Upper lobe of left lung (tissue), 6 donors: ENCODE data around the gene TSPEAR. TPM values are rescaled to one million over a fixed set of nuclear protein-coding genes. Genes with fewer than 3 reads are reported as not detected.
A peak's percentile ranks its signal among the peaks of the same experiment; 100 is the strongest.

ENCODE experiments used
- ATAC-seq, 2 donors: fragments of 200-7000 bp; cut with Tn5 transposase; one replicate each; pipeline ENCODE4 v1.9.1; 2022; ENCODE audit warnings: mild to moderate bottlenecking in 2 of 2, moderate library complexity in 2 of 2; ENCODE audit not compliant: low FRiP score in 2 of 2
- DNase-seq, 2 donors: peaks; one replicate each; pipeline ENCODE4 v3.0.0-alpha.2; 2019 to 2020
- H3K27ac ChIP-seq, 4 donors: fragments of 200-600 bp; sonication (generic); one replicate each; pipeline ENCODE4 v1.5.1; 2016 to 2019
- H3K27me3 ChIP-seq, 4 donors: fragments of 200-600 bp; sonication (generic); one replicate each; pipeline ENCODE4 v1.5.1; 2017 to 2019
- H3K36me3 ChIP-seq, 4 donors: fragments of 200-600 bp; sonication (generic); one replicate each; pipeline ENCODE4 v1.5.1; 2016 to 2019
- H3K4me1 ChIP-seq, 4 donors: fragments of 200-600 bp; sonication (generic); one replicate each; pipeline ENCODE4 v1.5.1; 2018 to 2019
- H3K4me3 ChIP-seq, 4 donors: fragments of 200-600 bp; sonication (generic); one replicate each; pipeline ENCODE4 v1.5.1; 2017 to 2019; ENCODE audit warnings: mild to moderate bottlenecking in 2 of 4, moderate library complexity in 1 of 4
- H3K9me3 ChIP-seq, 4 donors: fragments of 200-600 bp; sonication (generic); one replicate each; pipeline ENCODE4 v1.5.1; 2018 to 2019
- CTCF ChIP-seq, 6 experiments: fragments of 450-650 bp in 4 of 6; fragments of 200-600 bp in 2 of 6; sonication (generic) in 2 of 6; IDR thresholded peaks; one replicate each; pipeline ENCODE4 v1.5.1; 2016 to 2019; ENCODE audit warnings: antibody characterized with exemption in 6 of 6
- EP300 ChIP-seq, 4 donors: sonication (generic); formaldehyde crosslinking; IDR thresholded peaks; one replicate each; pipeline ENCODE4 v1.5.1; 2017; ENCODE audit warnings: antibody characterized with exemption in 4 of 4, control low read depth in 2 of 4
- POLR2A ChIP-seq, 4 donors: fragments of 450-650 bp; IDR thresholded peaks; one replicate each; pipeline ENCODE4 v1.5.1; 2016 to 2017; ENCODE audit warnings: antibody characterized with exemption in 4 of 4, mild to moderate bottlenecking in 2 of 4
- POLR2AphosphoS5 ChIP-seq, 2 donors: sonication (generic); formaldehyde crosslinking; IDR thresholded peaks; one replicate each; pipeline ENCODE4 v1.5.1; 2017; ENCODE audit warnings: antibody characterized with exemption in 2 of 2
- WGBS, 2 donors: methylation state at CpG; one replicate each; pipeline ENCODE4 v1.1.5; 2017 to 2018; 5-methylcytosine and 5-hydroxymethylcytosine counted together
- total RNA-seq, 6 donors: library from RNA; depleted of rRNA in 4 of 6; stranded (reverse); fragments of >200 nt in 4 of 6; gene quantifications; one replicate each; pipeline versions ENCODE4 v1.1.0 to v1.2.1, GENCODE V29; 2016 to 2021
- donor health status: DM: no; HTN: no; CAD: no; lungs with moderate emphysema.
- donor health status: DM: no; HTN: yes; CAD: no; lungs with severe emphysema.

TSPEAR gene
- total RNA-seq, 6 donors from 2014 or later: 0.14 to 0.17 TPM; not detected in 4

- Histone ChIP-seq H3K4me1 (peaks cover 0 to 43% (median 14%) of the 10 kb centered on the region in 4 donors), H3K36me3 (no peaks in the 10 kb centered on the region), H3K27ac (no peak overlapping the region), H3K27me3 (peaks cover 0 to 62% (median 37%) of the 10 kb centered on the region in 4 donors), H3K4me3 (no peak overlapping the region), H3K9me3 (peaks cover 0 to 7% (median 0%) of the 10 kb centered on the region in 4 donors)
- DNase-seq: no peak
- ATAC-seq: no peak
- WGBS, 2 donors: 8 to 21% methylated on average over 4 to 13 of the region's 17 CpGs
- no peak for TF ChIP-seq POLR2AphosphoS5 (IDR thresholded peaks at IDR 0.05)
- no peak for TF ChIP-seq EP300 (IDR thresholded peaks at IDR 0.05)
- TF ChIP-seq CTCF (IDR thresholded peaks at IDR 0.05): no peak
- no peak for TF ChIP-seq POLR2A (IDR thresholded peaks at IDR 0.05)
Measured at GRCh38 chr21:44710294-44710665, 1.1 kb downstream of the TSPEAR start.

GRCh38 chr21:44709426-44710293 is 1.7 kb downstream of the TSPEAR start:
- no peak overlapping the region for H3K4me3 ChIP-seq
- WGBS, 2 donors: 2 to 14% methylated on average over 23 to 36 of the region's 45 CpGs
- no peak overlapping the region for H3K27ac ChIP-seq
- peak in 1 of 2 donors; percentile 85 for DNase-seq
- H3K9me3 ChIP-seq: peaks cover 0 to 7% (median 0%) of the 10 kb centered on the region in 4 donors
- no peak for TF ChIP-seq CTCF (IDR thresholded peaks at IDR 0.05)
- TF ChIP-seq POLR2AphosphoS5 (IDR thresholded peaks at IDR 0.05): no peak
- no peak for TF ChIP-seq POLR2A (IDR thresholded peaks at IDR 0.05)
- no peak for TF ChIP-seq EP300 (IDR thresholded peaks at IDR 0.05)
- peaks cover 0 to 62% (median 37%) of the 10 kb centered on the region in 4 donors for H3K27me3 ChIP-seq
- no peaks in the 10 kb centered on the region for H3K36me3 ChIP-seq
- peak in 1 of 2 donors; percentile 27 for ATAC-seq
- H3K4me1 ChIP-seq: peaks cover 0 to 43% (median 14%) of the 10 kb centered on the region in 4 donors

- H3K27me3 ChIP-seq: peaks cover 0 to 63% (median 38%) of the 10 kb centered on the region in 4 donors
- H3K4me1 ChIP-seq: peaks cover 0 to 43% (median 14%) of the 10 kb centered on the region in 4 donors
- H3K36me3 ChIP-seq: no peaks in the 10 kb centered on the region
- DNase-seq (peak in 1 of 2 donors; percentile 42), ATAC-seq (no peak)
- H3K27ac ChIP-seq: no peak overlapping the region
- 2 to 17% methylated on average over 10 to 15 of the region's 25 CpGs for whole genome bisulfite sequencing, 2 donors
- TF ChIP-seq CTCF (IDR thresholded peaks at IDR 0.05): no peak
- no peak for TF ChIP-seq POLR2A (IDR thresholded peaks at IDR 0.05)
- TF ChIP-seq EP300 (IDR thresholded peaks at IDR 0.05): no peak
- TF ChIP-seq POLR2AphosphoS5 (IDR thresholded peaks at IDR 0.05): no peak
- no peak overlapping the region for H3K4me3 ChIP-seq
- H3K9me3 ChIP-seq: peaks cover 0 to 7% (median 0%) of the 10 kb centered on the region in 4 donors
Measured at GRCh38 chr21:44708866-44709425, 2.4 kb downstream of the TSPEAR start.

- Histone ChIP-seq H3K4me1 (peaks cover 0 to 43% (median 14%) of the 10 kb centered on the region in 4 donors), H3K27me3 (peaks cover 0 to 67% (median 39%) of the 10 kb centered on the region in 4 donors), H3K27ac (no peak overlapping the region), H3K36me3 (no peaks in the 10 kb centered on the region), H3K9me3 (peaks cover 0 to 7% (median 0%) of the 10 kb centered on the region in 4 donors), H3K4me3 (no peak overlapping the region)
- 17 to 26% methylated on average over 7 to 9 of the region's 13 CpGs for WGBS, 2 donors
- no peak for ATAC-seq
- DNase-seq: no peak
- TF ChIP-seq CTCF (IDR thresholded peaks at IDR 0.05) (no peak), EP300 (IDR thresholded peaks at IDR 0.05) (no peak), POLR2AphosphoS5 (IDR thresholded peaks at IDR 0.05) (no peak), POLR2A (IDR thresholded peaks at IDR 0.05) (no peak)
Measured at GRCh38 chr21:44708213-44708865, 3.0 kb downstream of the TSPEAR start.
